Stimulated activated CD8-positive, alpha-beta memory T cell treated with anti-CD3 and anti-CD28 coated beads, Interleukin-2, amount 100 ng/mL, for 48 hours (primary cell): ENCODE measurements around the gene MOCOS.

ENCODE experiments used
- DNase-seq, 2 donors: peaks; one replicate each; pipeline ENCODE4 v3.0.0-alpha.2; 2020; ENCODE audit warnings: low read depth in 2 of 2

MOCOS gene

DNA sequence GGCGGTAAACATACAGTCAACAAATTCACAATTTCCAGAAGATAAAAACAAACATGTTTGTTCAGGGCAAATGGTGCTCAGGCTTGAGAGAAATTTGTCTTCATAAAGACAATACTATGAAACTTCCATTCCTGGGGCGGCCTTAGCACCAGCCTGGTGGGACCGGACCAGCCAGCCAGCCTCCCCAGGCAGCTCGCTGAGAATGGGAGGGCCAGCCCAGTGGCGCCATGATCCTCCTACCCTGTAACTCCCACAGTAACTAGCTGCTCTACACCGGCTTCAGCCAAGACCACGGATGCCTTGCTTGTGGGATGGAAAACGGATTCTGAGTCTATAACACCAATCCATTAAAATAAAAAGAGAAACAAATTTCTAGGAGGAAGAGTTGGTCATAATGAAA, 86.0 kb downstream of the MOCOS start:
- DNase-seq: no peak

DNA sequence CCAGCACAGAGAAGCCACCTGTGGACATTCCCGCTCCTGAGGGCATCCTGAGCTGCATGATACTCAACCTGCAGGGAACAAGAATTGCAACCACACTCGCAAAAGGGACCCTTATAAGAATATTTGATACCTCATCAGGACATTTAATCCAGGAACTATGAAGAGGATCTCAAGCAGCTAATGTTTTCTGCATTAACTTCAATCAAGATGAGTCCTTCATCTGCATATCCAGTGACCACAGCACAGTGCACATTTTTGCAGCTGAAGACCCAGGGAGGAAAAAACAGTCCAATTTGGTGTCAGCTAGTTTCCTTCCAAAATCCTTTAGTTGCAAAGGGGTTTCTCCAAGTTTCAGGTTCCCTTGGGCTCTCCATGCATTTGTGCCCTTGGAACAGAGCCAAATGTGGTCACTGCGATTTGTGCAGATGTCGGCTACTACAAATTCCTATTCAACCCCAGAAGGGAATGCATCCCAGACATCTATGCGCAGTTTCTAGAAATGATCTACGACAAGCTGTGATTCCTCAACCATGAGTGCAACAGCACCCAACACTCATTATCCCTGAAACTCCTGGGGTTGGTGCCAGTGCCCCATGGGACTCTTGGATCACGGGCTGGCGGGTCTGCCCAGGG, 86.9 kb downstream of the MOCOS start:
- no peak for DNase-seq

DNA sequence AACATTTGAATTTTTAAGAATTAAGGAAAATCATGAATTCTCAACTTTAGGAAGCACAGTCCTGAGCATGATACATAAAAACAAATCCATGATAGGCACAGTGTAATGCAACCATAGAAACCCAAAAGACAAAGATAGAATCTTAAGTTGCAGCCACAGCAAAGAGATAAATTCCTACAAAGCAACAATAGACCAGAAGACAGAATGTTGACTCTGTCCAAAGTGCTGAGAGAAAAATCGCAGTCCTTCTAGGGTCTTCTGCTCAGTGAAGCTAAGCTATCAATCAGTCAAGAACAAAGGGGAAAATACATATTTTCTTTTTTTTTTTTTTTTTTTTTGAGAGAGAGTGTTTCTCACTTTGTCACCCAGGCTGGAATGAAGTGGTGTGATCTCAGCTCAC, 88.3 kb downstream of the MOCOS start:
- no peak for DNase-seq

DNA sequence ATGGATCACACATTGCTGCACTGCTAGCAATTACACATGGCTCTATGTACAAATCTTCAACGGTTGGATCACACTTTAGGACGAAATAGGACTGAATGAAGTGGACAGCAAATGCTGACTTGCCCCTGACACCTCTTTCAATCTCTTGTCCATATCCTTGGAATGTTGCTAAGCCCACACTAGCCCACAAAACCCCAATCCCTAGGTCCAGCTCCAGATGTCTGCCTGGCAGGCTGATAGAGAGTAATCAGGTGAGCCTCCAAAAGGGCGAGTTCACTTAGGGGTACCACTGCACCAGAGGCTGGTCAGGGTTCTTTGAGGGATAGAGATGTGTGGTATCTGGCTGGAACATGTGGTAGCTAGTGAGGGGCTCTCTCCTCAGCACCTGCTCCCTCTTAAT, 91.7 kb downstream of the MOCOS start:
- no peak for DNase-seq

DNA sequence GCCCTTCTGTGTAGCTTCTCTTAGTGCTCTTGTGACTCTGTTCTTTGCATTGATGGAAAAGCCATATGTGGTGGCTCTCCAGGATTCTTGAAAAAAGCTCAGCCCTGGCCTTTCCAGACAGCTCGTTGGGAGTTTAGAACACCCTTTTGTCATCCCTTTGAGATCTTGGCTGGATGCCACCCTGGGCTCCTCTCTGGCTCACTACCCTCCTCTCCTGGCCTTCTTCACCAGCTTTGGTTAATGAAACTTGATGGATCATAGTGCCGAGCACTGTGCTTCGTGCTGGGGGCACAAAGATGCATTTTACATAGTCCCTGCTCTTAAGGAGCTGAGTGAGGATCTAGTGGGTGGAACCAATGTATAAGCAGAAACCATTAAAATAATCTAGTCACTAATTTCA, 94.6 kb downstream of the MOCOS start:
- no peak for DNase-seq

DNA sequence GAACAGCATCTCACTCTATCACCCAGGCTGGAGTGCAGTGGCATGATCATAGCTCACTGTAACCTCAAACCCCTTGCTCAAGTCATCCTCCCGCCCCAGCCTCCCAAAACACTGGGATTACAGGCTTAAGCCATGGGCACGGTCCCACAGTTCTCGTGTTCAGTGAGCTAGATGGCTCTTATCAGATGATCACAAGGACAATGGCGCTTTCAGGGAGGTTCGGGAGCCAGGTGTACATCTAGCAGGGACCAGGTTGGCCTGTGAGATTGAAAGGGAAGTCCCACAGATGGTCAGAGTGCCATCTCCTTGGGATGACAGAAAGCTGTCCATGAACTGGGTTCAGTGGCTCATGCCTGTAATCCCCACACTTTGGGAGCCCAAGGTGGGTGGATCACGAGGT, 96.2 kb downstream of the MOCOS start:
- no peak for DNase-seq

DNA sequence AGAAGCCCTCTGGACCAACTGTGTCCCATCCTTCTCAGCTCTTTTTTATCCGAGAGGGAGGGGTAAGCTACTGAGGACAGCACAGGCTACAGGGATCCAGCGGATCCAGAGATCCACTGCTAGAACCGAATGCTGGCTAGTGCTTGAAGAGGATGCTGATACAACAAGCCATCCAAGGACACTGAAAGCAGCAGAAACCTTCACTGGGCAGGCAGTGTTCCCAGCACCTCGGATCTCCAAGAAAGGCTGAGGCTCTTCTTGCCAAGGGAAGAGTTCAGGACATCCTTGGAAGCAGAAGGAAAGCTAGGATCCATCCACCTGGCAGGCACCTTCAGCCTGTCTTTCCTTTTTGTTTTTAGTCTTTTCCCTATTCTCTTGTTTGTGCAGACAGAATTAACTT, 97.0 kb downstream of the MOCOS start:
- no peak for DNase-seq

DNA sequence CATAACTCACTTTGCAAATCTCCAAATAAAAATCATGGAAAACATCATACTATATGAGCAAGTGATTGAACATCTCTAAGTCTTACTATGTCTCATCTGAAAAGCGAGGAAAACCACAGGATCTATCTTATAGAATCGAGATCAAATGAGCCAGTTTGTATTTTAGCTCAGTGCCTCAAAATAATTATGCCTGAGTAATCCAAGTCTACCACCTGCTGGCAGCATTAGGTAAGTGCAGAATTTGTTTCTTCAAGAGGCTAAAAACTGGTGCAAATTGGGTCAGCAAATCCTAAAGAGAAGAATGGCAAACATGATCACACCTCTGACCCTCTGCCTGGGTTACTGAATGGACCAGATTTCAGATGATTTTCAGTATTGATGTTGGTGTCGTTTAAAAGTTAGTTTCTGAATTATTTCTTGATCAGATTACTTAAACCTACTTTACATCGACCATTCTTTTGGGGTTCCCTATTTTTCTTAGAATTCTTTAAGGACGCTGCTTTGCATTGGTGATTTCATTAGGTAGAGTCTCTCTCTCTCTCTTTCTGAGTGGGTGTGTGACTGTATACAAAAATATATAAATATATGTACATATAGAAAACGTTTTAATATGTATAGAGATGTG, 97.5 kb downstream of the MOCOS start:
- no peak for DNase-seq

DNA sequence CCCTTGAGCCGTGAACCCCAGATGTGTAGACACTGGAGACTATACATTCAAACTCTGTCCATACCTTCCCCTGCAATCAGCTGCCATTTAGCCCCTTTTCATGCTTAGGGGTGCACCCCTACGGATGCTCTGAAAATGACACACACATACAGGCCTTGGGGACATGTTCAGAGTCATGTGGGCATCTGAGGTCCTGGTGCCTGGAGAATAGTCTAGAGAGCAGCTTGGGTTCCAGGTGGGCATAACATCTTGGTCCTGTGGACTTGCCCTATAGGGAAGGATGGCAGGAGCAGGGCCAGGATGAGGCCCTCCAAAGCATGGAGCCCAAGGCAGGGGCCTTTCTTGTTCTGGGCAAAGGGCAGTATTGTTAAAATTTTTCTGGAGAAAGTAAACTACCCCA, 100.4 kb downstream of the MOCOS start:
- DNase-seq: no peak

DNA sequence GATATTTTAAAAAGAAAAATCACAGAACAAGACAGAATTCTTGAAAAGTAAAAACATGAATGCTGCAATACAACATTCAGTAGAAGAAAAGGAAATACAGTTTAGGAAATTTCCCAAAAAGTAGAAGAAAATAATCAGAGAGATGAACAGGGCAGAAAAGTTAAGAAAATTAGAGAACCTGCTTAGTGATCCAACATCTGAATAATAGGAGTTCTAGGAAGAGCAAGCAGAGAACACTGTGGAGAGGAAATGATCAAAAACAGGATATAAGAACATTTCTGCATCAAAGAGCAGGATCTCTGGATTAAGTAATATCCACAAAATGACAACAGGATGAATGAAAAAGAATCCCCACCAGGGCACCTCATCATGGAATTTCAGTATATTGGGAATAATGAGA, 101.4 kb downstream of the MOCOS start:
- no peak for DNase-seq

DNA sequence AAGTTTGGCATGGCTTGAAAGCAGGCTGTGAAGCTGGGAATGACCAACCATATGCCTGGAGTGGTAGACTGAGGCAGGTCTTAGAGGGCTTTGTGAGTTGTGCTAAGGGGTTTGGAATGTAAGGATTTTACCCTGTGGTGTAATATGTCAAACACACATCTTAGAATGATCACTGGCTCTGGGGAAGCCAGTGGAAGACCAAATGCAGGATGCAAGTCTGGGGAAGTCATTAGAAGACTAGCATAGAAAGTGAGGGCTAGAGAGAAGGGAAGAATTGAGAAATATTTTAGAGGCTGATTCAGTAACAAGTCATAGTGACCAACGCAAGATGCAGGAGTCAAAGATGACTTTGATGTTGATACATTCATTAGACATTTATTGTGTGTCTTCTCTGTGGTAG, 106.7 kb downstream of the MOCOS start:
- DNase-seq: no peak

DNA sequence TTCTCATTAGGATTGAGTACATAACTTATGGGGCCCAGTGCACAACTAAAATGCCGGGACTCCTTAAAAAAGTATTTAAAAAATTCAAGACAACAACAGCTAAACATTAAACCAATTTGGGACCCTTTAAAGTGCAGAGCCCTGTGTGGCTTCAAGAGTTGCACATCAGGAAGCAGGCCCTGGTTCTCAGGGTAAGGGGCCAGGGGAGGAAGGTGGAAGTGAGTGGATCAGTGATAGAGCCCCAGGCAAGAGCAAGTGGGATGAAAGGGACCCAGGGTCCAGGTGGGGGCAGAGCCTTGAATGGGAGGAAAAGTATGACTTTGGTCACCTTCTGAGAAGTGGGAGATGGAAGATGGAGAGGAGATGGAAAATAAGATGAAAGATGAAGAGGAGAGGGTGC, 107.9 kb downstream of the MOCOS start:
- DNase-seq: no peak

DNA sequence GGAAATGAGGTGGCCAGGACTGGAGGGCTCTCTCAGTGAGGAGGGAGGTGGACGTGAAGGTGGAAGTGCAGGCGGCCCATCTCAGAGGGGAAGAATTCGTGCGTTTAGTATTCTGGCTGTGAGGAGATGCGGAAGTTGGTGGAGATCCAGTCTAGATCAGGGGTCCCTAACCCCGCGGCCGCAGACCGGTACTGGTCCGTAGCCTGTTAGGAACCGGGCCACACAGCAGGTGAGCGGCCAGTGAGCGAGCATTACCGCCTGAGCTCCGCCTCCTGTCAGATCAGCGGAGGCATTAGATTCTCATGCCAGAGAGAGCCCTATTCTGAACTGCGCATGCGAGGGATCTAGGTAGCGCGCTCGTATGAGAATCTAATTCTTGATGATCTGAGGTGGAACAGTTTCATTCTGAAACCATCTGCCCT, 108.6 kb downstream of the MOCOS start:
- no peak for DNase-seq

DNA sequence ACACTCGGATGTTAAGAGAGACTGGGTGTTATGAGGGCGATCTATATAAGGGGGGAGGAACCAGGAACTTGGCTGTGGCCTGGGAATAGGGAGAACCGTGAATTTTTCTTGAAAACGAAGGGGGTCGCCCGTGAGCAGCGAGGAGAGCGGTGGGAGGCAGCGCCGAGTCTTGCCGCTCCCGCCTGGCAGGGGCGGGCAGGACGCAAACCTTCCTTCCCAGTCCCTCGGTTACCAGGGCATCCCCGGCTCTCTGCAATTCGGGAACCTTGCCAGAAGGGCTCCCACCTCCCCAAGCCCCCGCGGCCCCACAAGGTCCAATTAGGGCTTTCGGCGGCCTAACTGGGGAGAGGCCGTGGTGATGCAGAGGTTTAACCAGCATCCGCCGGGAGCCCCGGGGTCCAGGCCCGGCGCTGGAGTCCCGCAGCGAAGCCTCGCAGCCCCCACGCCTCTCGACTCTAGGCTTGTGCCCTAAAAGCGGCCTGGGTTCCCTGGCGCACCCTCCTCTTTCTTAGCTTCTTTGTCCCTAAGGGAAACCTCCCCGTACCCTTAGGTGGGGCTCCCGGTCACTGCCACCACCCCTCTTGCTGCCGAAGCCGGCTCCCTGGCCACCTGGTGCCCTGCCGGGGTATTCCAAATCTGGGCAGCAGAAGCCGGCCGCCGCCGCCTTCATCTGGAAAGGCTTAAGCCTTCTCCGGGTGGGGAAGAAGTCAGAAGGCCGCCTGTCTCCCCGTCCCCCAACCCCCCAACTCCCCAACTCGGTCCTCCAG, 109.5 kb downstream of the MOCOS start:
- no peak for DNase-seq

DNA sequence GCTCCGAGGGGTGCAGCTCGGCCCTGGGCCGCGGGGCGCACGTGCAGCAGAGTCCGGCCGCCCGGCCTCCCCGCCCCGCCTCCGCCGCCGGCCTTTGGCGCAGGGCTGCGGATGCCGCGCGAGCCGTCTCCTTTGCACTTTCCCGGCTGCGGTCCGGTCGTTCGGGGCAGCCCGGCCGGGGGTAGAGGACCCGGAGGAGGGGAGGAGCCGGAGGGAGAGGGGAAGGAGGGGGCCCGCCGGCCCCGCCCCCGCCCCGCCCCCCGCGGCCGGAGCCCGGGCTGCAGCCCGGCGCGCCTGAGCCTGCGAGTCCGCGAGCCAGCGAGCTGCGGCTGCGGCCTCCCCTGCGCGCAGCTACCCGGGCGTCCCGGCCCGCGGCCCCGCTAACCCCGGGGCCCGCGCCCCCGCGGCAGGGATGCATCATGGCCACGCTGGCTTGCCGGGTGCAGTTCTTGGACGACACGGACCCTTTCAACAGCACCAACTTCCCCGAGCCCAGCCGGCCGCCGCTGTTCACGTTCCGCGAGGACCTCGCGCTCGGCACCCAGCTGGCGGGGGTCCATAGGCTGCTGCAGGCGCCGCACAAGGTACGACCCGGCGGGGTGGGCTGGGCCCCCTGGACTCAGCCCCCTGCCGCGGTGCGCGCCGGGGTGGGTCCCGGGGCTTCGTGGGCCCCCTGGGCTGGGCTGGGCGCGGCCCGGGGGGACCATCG, 110.3 kb downstream of the MOCOS start, which contains the start of gene FHOD3:
Gene FHOD3, plus strand, starts transcription at position 297 of the 709 bp plus-strand sequence. Its CDS starts 123 bp downstream, at position 420.
- no peak for DNase-seq

DNA sequence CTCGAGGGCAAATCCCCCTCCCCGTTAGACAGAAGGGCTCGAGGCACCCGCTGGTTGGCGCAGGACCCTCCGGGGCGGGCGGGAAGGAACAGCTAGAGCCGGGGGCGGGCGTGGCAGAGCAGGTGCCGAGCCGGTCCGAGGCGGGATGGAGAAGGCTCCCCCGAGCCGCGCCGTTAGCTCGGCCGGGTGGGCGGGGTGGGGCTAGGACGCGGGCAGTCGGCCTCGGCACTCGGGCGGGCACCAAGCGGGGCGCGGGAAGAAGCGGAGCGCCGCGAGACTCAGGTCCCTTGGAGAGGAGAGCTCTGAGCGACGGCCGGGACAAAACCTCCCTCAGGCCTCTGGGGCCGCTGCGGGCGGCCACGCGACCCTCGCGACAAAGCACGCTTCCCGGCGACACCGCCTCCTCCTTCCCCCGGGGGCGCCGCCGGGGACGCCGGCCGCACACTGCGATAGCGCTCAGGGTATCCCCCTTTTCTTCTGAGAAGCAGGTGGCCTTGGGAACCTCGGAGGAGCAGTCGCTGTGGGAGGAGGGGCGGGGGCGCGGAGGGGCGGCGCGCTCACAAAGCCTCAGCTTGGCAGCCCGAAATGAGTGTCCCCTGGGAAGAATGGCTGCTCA, 110.9 kb downstream of the MOCOS start:
- DNase-seq: no peak

DNA sequence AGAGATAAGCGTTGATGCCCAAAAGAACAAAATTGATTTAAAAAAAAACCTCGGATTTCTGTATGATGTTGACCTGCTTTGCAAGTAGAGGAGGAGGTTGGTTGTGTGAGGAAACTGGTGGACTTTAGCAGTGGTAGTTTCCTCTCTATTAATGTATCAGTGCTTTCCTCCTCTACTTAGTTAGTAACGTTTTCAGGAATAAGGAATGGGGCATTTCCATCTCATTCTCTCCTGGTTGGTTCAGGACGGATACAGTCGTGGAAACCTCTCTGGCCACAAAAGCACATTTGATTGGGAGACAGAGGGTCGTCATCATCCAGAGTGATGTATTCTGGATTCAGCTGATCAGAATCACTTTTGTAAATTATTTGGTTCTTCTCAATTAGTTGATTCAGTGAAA, 111.7 kb downstream of the MOCOS start:
- no peak for DNase-seq

DNA sequence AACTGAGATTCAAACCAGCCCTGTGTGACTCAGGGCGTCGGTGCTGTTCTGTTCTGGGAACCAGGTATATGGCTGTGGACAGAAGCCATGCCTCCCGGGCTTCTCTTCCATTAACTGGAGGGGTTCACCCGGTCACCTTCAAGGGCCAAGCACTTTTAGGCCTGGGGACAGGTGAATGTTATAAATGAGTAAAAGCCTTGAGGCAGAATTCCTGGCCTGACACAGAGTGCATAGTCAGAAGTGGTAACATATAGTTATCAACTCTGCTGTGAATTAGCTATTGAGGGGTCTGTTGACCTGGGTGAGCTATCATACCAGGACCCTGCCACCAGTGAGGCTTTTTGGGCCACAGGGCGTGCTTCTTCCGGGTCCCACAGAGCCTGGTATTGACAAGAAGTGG, 112.9 kb downstream of the MOCOS start:
- DNase-seq: no peak

DNA sequence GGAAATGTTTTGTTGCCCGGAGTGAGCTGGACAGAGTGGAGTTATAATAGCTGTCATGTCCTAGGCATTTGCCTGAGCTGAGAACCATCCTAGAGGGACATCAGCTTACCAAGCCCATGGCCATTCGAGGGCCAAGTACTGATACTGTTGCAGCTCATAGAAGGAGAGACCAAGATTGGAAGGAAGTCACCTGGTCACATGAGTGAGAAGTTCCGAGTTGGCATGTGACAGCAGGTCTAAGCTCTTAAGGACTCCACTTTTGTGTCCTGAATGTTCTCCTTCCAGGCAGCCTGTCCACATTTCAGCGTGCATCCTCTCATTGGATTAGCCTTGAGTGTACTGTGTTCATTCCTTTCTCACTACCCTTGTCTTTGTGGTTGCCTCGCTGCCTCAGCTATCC, 114.6 kb downstream of the MOCOS start:
- no peak for DNase-seq

DNA sequence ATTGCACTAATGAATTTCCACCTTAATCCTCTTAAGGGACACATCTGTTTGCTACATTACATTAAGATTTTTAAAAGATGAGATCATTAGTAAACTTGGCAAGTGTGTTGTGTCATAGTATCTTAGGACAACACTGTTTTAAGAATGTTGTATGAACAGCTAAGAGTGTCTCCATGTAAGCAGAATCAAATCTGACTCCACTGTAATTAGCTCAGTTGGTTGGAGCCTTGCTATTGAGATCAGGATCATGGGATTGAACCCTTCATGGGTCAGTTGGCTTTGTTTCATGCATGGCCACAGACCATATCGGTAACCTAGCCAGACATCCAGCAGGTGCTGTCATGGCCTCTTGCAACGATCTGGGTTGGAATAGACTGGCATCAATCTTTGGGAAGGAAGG, 115.4 kb downstream of the MOCOS start:
- DNase-seq: no peak

DNA sequence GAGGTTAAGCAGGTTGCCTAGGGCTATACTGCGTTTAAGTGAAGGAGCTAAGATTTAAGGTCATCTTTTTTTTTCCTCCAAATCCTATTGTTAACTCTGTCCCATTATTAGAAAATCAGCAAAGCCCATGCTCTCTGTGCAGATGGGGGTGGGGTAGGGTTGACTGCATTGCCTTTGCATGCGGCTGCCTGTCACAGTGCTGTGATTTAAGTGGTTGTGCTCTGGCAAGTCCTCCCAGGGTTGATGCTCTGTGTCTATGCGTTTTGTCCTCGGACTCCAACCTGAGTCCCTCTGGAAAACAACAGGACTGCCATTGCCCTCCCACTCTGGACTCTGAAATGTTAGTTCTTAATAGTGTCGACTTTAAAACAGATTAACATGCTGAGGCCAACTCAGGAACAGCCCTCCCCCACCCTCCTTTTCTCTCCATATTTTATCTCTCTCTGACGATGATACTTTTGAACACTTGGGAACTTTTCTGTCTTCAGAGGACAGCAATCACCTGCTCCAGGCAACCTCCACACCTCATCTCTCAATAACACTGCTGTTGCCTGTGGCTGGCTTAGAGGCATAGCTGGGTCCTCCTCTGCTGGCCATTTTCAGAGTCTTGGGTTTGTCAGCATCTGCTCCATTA, 116.0 kb downstream of the MOCOS start:
- no peak for DNase-seq

DNA sequence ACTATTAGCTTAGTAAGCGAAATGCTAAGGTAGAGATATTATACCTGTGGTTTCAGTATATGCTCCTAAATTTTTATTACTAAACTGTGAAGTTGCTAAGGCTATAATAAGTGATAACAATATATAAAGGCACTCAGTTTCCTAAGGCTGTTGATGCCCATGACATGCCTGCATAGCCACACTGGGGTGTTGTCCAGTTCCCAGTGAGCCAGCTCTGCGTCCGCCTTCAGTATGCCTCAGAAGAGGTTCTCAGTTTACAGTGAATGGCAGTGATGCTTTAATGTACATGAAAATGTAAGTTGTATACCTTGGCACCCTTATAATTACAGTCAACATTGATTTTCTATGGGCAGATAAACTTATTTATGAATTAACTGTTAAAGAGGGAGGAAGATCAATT, 117.4 kb downstream of the MOCOS start:
- DNase-seq: no peak
